GM18526 (cell line): ENCODE measurements around the gene FAR1.

Experiments used
- POLR2A ChIP-seq: IDR thresholded peaks from 3 replicates; pipeline ENCODE4 v1.6.1; 2011; ENCODE audit not compliant: insufficient read length; ENCODE audit errors: extremely low read depth

FAR1 gene

GRCh38 chr11:13694115-13694514 lies 25.6 kb downstream of the FAR1 start:
- no peak for TF ChIP-seq POLR2A

- no peak for TF ChIP-seq POLR2A
Observed at GRCh38 chr11:13695886-13696285, 27.4 kb downstream of the FAR1 start.

GRCh38 chr11:13697710-13698109 lies 29.2 kb downstream of the FAR1 start:
- TF ChIP-seq POLR2A: no peak

- no peak for TF ChIP-seq POLR2A
Observed at GRCh38 chr11:13698132-13698531, 29.7 kb downstream of the FAR1 start.

- no peak for TF ChIP-seq POLR2A
Observed at GRCh38 chr11:13699041-13699440, 30.6 kb downstream of the FAR1 start.

GRCh38 chr11:13699870-13700269 lies 31.4 kb downstream of the FAR1 start:
- TF ChIP-seq POLR2A: no peak

GRCh38 chr11:13701506-13701905 lies 33.0 kb downstream of the FAR1 start:
- no peak for TF ChIP-seq POLR2A

- TF ChIP-seq POLR2A: no peak
Observed at GRCh38 chr11:13702071-13702470, 33.6 kb downstream of the FAR1 start.

GRCh38 chr11:13705710-13706109 lies 37.2 kb downstream of the FAR1 start:
- TF ChIP-seq POLR2A: no peak

- no peak for TF ChIP-seq POLR2A
Observed at GRCh38 chr11:13713982-13714381, 45.5 kb downstream of the FAR1 start.

- TF ChIP-seq POLR2A: no peak
Observed at GRCh38 chr11:13717331-13717730, 48.9 kb downstream of the FAR1 start.

GRCh38 chr11:13718394-13718793 lies 49.9 kb downstream of the FAR1 start:
- no peak for TF ChIP-seq POLR2A

- TF ChIP-seq POLR2A: no peak
Observed at GRCh38 chr11:13720940-13721339, 52.5 kb downstream of the FAR1 start.

- TF ChIP-seq POLR2A: no peak
Observed at GRCh38 chr11:13721760-13722159, 53.3 kb downstream of the FAR1 start.

- no peak for TF ChIP-seq POLR2A
Observed at GRCh38 chr11:13726456-13726855, 58.0 kb downstream of the FAR1 start.

GRCh38 chr11:13728076-13728475 lies 59.6 kb downstream of the FAR1 start:
- TF ChIP-seq POLR2A: no peak

GRCh38 chr11:13734530-13734929 lies 66.1 kb downstream of the FAR1 start:
- TF ChIP-seq POLR2A: no peak

- no peak for TF ChIP-seq POLR2A
Observed at GRCh38 chr11:13745165-13745564, 76.7 kb downstream of the FAR1 start.
